GM23248 (cell line): ENCODE measurements around the gene AP2B1.

ENCODE experiments used
- EZH2 ChIP-seq: fragments of 200-600 bp; sonication (generic); IDR thresholded peaks from 2 replicates; pipeline ENCODE4 v1.6.1; 2018; ENCODE audit warnings: antibody characterized with exemption, mild to moderate bottlenecking; ENCODE audit not compliant: insufficient read depth, poor library complexity, severe bottlenecking
- EZH2phosphoT487 ChIP-seq: fragments of 200-600 bp; sonication (generic); IDR thresholded peaks from 2 replicates; pipeline ENCODE4 v1.6.1; 2018; ENCODE audit warnings: antibody characterized with exemption, moderate library complexity, mild to moderate bottlenecking, low read depth; ENCODE audit not compliant: insufficient read depth

DNA sequence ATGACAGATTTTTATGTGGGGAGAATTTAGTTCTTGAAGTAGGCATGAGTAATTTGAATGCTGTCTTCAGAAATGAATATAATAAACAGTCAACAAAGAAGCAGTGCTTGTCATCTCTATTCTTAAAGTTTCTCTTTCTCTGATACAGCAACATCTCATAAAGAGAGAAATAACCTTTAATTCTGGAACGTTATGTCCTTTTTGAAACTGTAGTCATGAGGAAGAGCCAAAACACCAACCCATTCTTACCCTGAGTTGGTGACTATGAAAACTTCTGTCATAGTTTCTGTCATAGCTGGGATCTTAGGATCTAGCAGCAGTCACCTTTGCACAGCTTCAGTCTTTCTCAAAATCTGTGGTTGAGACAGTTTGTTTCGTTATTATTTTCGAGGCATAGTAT, 129.1 kb downstream of the AP2B1 start:
- TF ChIP-seq EZH2 (no peak), EZH2phosphoT487 (no peak)
